ENCODE results near the gene CALM1.

The CALM1 gene

DNA sequence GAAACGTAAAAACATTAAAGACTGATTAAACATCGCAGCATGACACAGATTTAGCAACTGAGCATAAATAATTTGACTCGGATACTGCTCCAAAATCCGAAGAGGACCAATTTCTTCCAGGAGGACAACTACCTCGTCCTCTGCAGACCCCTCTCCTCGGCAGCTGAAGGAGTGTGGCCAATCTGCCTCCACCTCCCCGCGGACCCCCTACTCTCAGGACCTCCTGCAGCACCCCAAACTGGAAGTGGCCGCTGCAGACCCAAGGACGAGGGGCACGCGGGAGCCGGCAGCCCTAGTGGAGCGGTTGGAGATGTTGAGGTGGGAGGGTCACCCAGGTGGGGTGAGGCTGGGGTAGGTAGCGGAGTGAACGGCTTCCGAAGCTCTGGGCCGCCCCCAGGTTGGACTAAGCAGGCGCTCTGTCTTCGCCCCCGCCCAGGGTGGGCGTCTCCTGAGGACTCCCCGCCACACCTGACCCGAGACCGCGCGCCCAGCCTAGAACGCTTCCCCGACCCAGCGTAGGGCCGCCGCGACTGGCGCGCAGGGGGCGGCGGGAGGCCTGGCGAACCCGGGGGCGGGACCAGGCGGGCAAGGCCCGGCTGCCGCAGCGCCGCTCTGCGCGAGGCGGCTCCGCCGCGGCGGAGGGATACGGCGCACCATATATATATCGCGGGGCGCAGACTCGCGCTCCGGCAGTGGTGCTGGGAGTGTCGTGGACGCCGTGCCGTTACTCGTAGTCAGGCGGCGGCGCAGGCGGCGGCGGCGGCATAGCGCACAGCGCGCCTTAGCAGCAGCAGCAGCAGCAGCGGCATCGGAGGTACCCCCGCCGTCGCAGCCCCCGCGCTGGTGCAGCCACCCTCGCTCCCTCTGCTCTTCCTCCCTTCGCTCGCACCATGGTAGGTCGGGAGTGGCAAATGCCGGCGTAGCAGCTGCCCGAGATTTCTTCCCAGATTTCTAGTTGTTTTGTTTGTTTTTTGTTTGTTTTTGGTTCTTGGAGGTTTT is at the start of gene CALM1:
Gene CALM1 (plus strand): TSS at position 689 of the 999 bp plus-strand sequence. CDS start 202 bp downstream, at position 891.
- peak; percentile 23 for TF ChIP-seq CTCF (IDR thresholded peaks at IDR 0.05)
- no peaks in the 10 kb centered on the region for H3K27me3 ChIP-seq (ENCODE audit: control insufficient read depth, insufficient read depth, low read length)
- peaks cover 10% of the 10 kb centered on the region for H3K4me1 ChIP-seq
- H3K27ac ChIP-seq: peak within 1 kb of the TSS; percentile 88
- peak within 1 kb of the TSS; percentile 89 for H3K4me3 ChIP-seq (ENCODE audit: low read depth, low read length)
- H3K9me3 ChIP-seq (ENCODE audit: control insufficient read depth, low read length): no peaks in the 10 kb centered on the region
- H2AFZ ChIP-seq: peak within 1 kb of the TSS; percentile 80
- H3K9ac ChIP-seq: peak within 1 kb of the TSS; percentile 79
- H3K79me2 ChIP-seq: peaks cover 19% of the 10 kb centered on the region
- H3K36me3 ChIP-seq (ENCODE audit: control insufficient read depth, insufficient read depth, low read length): no peaks in the 10 kb centered on the region
- H3K4me2 ChIP-seq (ENCODE audit: low read length): peak within 1 kb of the TSS; percentile 81

GRCh38 chr14:90348270-90348669 is 48.6 kb upstream of the CALM1 start:
- no peaks in the 10 kb centered on the region for H3K36me3 ChIP-seq (ENCODE audit: control insufficient read depth, insufficient read depth, low read length)
- no peaks in the 10 kb centered on the region for H3K27me3 ChIP-seq (ENCODE audit: control insufficient read depth, insufficient read depth, low read length)
- TF ChIP-seq CTCF (IDR thresholded peaks at IDR 0.05): no peak
- no peak overlapping the region for H3K4me2 ChIP-seq (ENCODE audit: low read length)
- no peak overlapping the region for H3K4me3 ChIP-seq (ENCODE audit: low read depth, low read length)
- no peaks in the 10 kb centered on the region for H3K79me2 ChIP-seq
- no peaks in the 10 kb centered on the region for H3K9me3 ChIP-seq (ENCODE audit: control insufficient read depth, low read length)
- no peak overlapping the region for H2AFZ ChIP-seq
- H3K4me1 ChIP-seq: no peaks in the 10 kb centered on the region
- no peak overlapping the region for H3K27ac ChIP-seq
- H3K9ac ChIP-seq: no peak overlapping the region

- no peak overlapping the region for H3K27ac ChIP-seq
- no peak for TF ChIP-seq CTCF (IDR thresholded peaks at IDR 0.05)
- no peak overlapping the region for H3K4me2 ChIP-seq (ENCODE audit: low read length)
- no peak overlapping the region for H2AFZ ChIP-seq
- no peaks in the 10 kb centered on the region for H3K27me3 ChIP-seq (ENCODE audit: control insufficient read depth, insufficient read depth, low read length)
- no peaks in the 10 kb centered on the region for H3K4me1 ChIP-seq
- no peaks in the 10 kb centered on the region for H3K36me3 ChIP-seq (ENCODE audit: control insufficient read depth, insufficient read depth, low read length)
- H3K9me3 ChIP-seq (ENCODE audit: control insufficient read depth, low read length): no peaks in the 10 kb centered on the region
- H3K9ac ChIP-seq: no peak overlapping the region
- H3K4me3 ChIP-seq (ENCODE audit: low read depth, low read length): no peak overlapping the region
- no peaks in the 10 kb centered on the region for H3K79me2 ChIP-seq
These were observed 47.1 kb upstream of the CALM1 start for GRCh38 chr14:90349739-90350138.

GRCh38 chr14:90354551-90355298 is 42.1 kb upstream of the CALM1 start:
- Histone ChIP-seq H3K27ac (no peak overlapping the region), H3K4me3 (ENCODE audit: low read depth, low read length) (no peak overlapping the region), H3K9ac (no peak overlapping the region), H3K4me2 (ENCODE audit: low read length) (no peak overlapping the region), H3K9me3 (ENCODE audit: control insufficient read depth, low read length) (no peaks in the 10 kb centered on the region), H3K36me3 (ENCODE audit: control insufficient read depth, insufficient read depth, low read length) (no peaks in the 10 kb centered on the region), H3K27me3 (ENCODE audit: control insufficient read depth, insufficient read depth, low read length) (no peaks in the 10 kb centered on the region), H3K4me1 (no peaks in the 10 kb centered on the region), H2AFZ (no peak overlapping the region), H3K79me2 (no peaks in the 10 kb centered on the region)
- no peak for TF ChIP-seq CTCF (IDR thresholded peaks at IDR 0.05)
